Measurements from ENCODE around the gene CLCF1. TPM values are rescaled to one million over a fixed set of nuclear protein-coding genes. Genes with fewer than 3 reads are reported as not detected.
A peak's percentile ranks its signal among the peaks of the same experiment; 100 is the strongest.

CLCF1 gene
- total RNA-seq, 3 donors from 2014 or later (not counting 1 experiment from before 2014, with no cell fraction given), result 9.8 to 13.4 (median 10.3) TPM

GRCh38 chr11:67356387-67356863 is 17.0 kb downstream of the CLCF1 start:
- Mint-ChIP-seq H3K36me3 (no peaks in the 10 kb centered on the region), H3K9me3 (no peaks in the 10 kb centered on the region), H3K4me1 (peaks cover 17 to 30% of the 10 kb centered on the region in 2 donors), H3K27ac (peak overlapping the region; percentile 41 to 46), H3K27me3 (ENCODE audit: low read depth in 2 of 2) (peaks cover 3 to 9% of the 10 kb centered on the region in 2 donors), H3K4me3 (no peak overlapping the region)
- no peak for TF ChIP-seq CTCF (IDR thresholded peaks at IDR 0.05)
- no peaks in the 10 kb centered on the region for H3K27me3 ChIP-seq (ENCODE audit: control insufficient read depth, insufficient read depth, low read length)
- intact Hi-C loops (cut with micrococcal nuclease), result no loop called here
- peaks cover 67% of the 10 kb centered on the region for H3K4me1 ChIP-seq (ENCODE audit: control insufficient read depth, insufficient read depth, low read length)
- no peak overlapping the region for H3K4me3 ChIP-seq (ENCODE audit: low read length)
- ATAC-seq (no peak), DNase-seq (peak in 1 of 2 donors; percentile 6)
- no peaks in the 10 kb centered on the region for H3K9me3 ChIP-seq (ENCODE audit: control insufficient read depth, insufficient read depth, low read length)
- peak overlapping the region; percentile 4 for H3K27ac ChIP-seq (ENCODE audit: low read length)
- no peaks in the 10 kb centered on the region for H3K36me3 ChIP-seq (ENCODE audit: control insufficient read depth, insufficient read depth, low read length)
- 53% methylated on average over 4 of the region's 4 CpGs for WGBS (ENCODE audit: insufficient coverage)

GRCh38 chr11:67355794-67356386 is 17.5 kb downstream of the CLCF1 start:
- H3K4me3 Mint-ChIP-seq, result no peak overlapping the region
- intact Hi-C loops (cut with micrococcal nuclease), result no loop called here
- no peaks in the 10 kb centered on the region for H3K36me3 ChIP-seq (ENCODE audit: control insufficient read depth, insufficient read depth, low read length)
- no peak for ATAC-seq
- no peaks in the 10 kb centered on the region for H3K9me3 ChIP-seq (ENCODE audit: control insufficient read depth, insufficient read depth, low read length)
- no peaks in the 10 kb centered on the region for H3K9me3 Mint-ChIP-seq
- peaks cover 22 to 35% of the 10 kb centered on the region in 2 donors for H3K4me1 Mint-ChIP-seq
- H3K27ac Mint-ChIP-seq, result peak overlapping the region in 1 of 2 donors; percentile 33
- peak in 1 of 2 donors; percentile 7 for DNase-seq
- H3K27ac ChIP-seq (ENCODE audit: low read length), result no peak overlapping the region
- peaks cover 0 to 9% of the 10 kb centered on the region in 2 donors for H3K27me3 Mint-ChIP-seq (ENCODE audit: low read depth in 2 of 2)
- H3K27me3 ChIP-seq (ENCODE audit: control insufficient read depth, insufficient read depth, low read length), result no peaks in the 10 kb centered on the region
- H3K4me3 ChIP-seq (ENCODE audit: low read length), result no peak overlapping the region
- 76% methylated on average over 4 of the region's 4 CpGs for WGBS (ENCODE audit: insufficient coverage)
- H3K4me1 ChIP-seq (ENCODE audit: control insufficient read depth, insufficient read depth, low read length), result peaks cover 72% of the 10 kb centered on the region
- no peak for TF ChIP-seq CTCF (IDR thresholded peaks at IDR 0.05)
- H3K36me3 Mint-ChIP-seq, result no peaks in the 10 kb centered on the region

- WGBS (ENCODE audit: insufficient coverage), result 93% methylated on average over 11 of the region's 11 CpGs
- H3K27me3 ChIP-seq (ENCODE audit: control insufficient read depth, insufficient read depth, low read length), result no peaks in the 10 kb centered on the region
- H3K27ac ChIP-seq (ENCODE audit: low read length), result no peak overlapping the region
- peaks cover 23 to 35% of the 10 kb centered on the region in 2 donors for H3K4me1 Mint-ChIP-seq
- H3K36me3 ChIP-seq (ENCODE audit: control insufficient read depth, insufficient read depth, low read length), result no peaks in the 10 kb centered on the region
- H3K4me3 ChIP-seq (ENCODE audit: low read length), result no peak overlapping the region
- no peaks in the 10 kb centered on the region for H3K36me3 Mint-ChIP-seq
- no peaks in the 10 kb centered on the region for H3K9me3 ChIP-seq (ENCODE audit: control insufficient read depth, insufficient read depth, low read length)
- no peak for TF ChIP-seq CTCF (IDR thresholded peaks at IDR 0.05)
- intact Hi-C loops (cut with micrococcal nuclease), result no loop called here
- peak overlapping the region in 1 of 2 donors; percentile 99 for H3K27ac Mint-ChIP-seq
- H3K27me3 Mint-ChIP-seq (ENCODE audit: low read depth in 2 of 2), result peaks cover 0 to 9% of the 10 kb centered on the region in 2 donors
- H3K4me3 Mint-ChIP-seq, result no peak overlapping the region
- peak in 1 of 2 donors; percentile 5 for DNase-seq
- no peak for ATAC-seq
- peaks cover 74% of the 10 kb centered on the region for H3K4me1 ChIP-seq (ENCODE audit: control insufficient read depth, insufficient read depth, low read length)
- H3K9me3 Mint-ChIP-seq, result no peaks in the 10 kb centered on the region
Measured at GRCh38 chr11:67355023-67355793, 18.2 kb downstream of the CLCF1 start.

Data from natural killer cell (primary cell).